ENCODE data around the gene GFOD1.
A peak's percentile ranks its signal among the peaks of the same experiment; 100 is the strongest.
"Not testable (repeated sequence)": the region's sequence is repeated elsewhere in the genome, so short reads cannot be mapped to it uniquely, and the experiment has no call there.

The GFOD1 gene

GRCh38 chr6:13444604-13445003 lies 42.8 kb downstream of the GFOD1 start:
- no peak for TF ChIP-seq CTCF (conservative IDR thresholded peaks at IDR 0.05; ENCODE audit: low read depth, low read length)
- H3K4me3 ChIP-seq (ENCODE audit: low read depth, low read length), result no peak overlapping the region
- no peak for DNase-seq (ENCODE audit: low read depth)

GRCh38 chr6:13443978-13444377 lies 43.4 kb downstream of the GFOD1 start:
- not testable (repeated sequence) for DNase-seq (ENCODE audit: low read depth); H3K4me3 ChIP-seq (ENCODE audit: low read depth, low read length)

GRCh38 chr6:13441778-13442177 lies 45.6 kb downstream of the GFOD1 start:
- no peak for TF ChIP-seq CTCF (conservative IDR thresholded peaks at IDR 0.05; ENCODE audit: low read depth, low read length)
- no peak overlapping the region for H3K4me3 ChIP-seq (ENCODE audit: low read depth, low read length)
- DNase-seq (ENCODE audit: low read depth), result no peak

- no peak for TF ChIP-seq CTCF (conservative IDR thresholded peaks at IDR 0.05; ENCODE audit: low read depth, low read length)
- H3K4me3 ChIP-seq (ENCODE audit: low read depth, low read length), result no peak overlapping the region
- DNase-seq (ENCODE audit: low read depth), result peak; percentile 42
These were observed 47.8 kb downstream of the GFOD1 start for GRCh38 chr6:13439644-13440043.

- no peak overlapping the region for H3K4me3 ChIP-seq (ENCODE audit: low read depth, low read length)
- DNase-seq (ENCODE audit: low read depth), result no peak
- no peak for TF ChIP-seq CTCF (conservative IDR thresholded peaks at IDR 0.05; ENCODE audit: low read depth, low read length)
These were observed 49.3 kb downstream of the GFOD1 start for GRCh38 chr6:13438126-13438525.

- no peak for TF ChIP-seq CTCF (conservative IDR thresholded peaks at IDR 0.05; ENCODE audit: low read depth, low read length)
- H3K4me3 ChIP-seq (ENCODE audit: low read depth, low read length), result no peak overlapping the region
- no peak for DNase-seq (ENCODE audit: low read depth)
These were observed 50.0 kb downstream of the GFOD1 start for GRCh38 chr6:13437218-13437996.

GRCh38 chr6:13436399-13437217 lies 50.8 kb downstream of the GFOD1 start:
- no peak overlapping the region for H3K4me3 ChIP-seq (ENCODE audit: low read depth, low read length)
- TF ChIP-seq CTCF (conservative IDR thresholded peaks at IDR 0.05; ENCODE audit: low read depth, low read length), result no peak
- no peak for DNase-seq (ENCODE audit: low read depth)

Measured in choroid plexus epithelial cell (primary cell).